Epithelial cell of esophagus (primary cell): ENCODE results near the gene IQSEC3.
"Not testable (repeated sequence)": the region's sequence is repeated elsewhere in the genome, so short reads cannot be mapped to it uniquely, and the experiment has no call there.

Source experiments
- DNase-seq: peaks from one replicate; pipeline ENCODE4 v3.0.0; 2010; ENCODE audit warnings: low read depth
- H3K4me3 ChIP-seq: 2 replicates; pipeline ENCODE4 v1.5.1; 2011; ENCODE audit warnings: mild to moderate bottlenecking, low read length, control low read depth
- TF ChIP-seq, protein P1 (sequence below): IDR thresholded peaks from 2 replicates; pipeline ENCODE4 v1.5.1; 2011; ENCODE audit warnings: low read depth, mild to moderate bottlenecking, low read length, control low read depth, inconsistent platforms; ENCODE audit not compliant: insufficient read depth; ENCODE audit errors: missing control alignments

The IQSEC3 gene

DNA sequence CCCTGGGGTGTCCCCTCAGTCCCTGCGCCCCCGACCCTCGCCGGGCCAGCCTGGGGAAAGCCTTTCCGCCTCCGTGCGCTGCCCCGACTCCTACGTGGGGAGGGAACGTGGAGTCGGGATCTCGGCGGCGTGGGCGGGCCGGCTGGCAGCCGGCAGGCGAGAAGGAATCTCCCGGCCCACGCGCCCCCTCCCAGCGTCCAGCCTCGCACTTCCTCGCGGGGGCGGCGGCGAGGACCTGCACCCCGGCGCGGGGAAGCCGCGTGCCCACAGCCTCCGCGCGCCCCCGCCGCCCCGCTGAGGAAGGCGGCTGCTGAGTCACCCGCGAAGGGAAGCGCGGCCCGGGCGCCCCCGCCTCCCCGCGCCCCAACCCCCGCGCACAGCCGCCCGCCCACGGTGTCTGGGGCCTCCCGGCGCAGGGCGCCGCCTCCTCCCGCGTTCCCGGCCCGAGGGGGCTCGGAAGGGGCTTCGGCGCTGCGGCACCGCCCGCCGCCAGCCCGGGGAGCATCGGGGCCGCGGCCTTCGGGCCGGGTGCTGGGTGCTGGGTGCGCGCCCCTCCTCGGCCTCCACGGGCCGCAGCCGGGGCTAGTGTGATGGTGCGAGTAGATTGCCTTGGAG lies 11.3 kb downstream of the IQSEC3 start:
- not testable (repeated sequence) for H3K4me3 ChIP-seq, DNase-seq

DNA sequence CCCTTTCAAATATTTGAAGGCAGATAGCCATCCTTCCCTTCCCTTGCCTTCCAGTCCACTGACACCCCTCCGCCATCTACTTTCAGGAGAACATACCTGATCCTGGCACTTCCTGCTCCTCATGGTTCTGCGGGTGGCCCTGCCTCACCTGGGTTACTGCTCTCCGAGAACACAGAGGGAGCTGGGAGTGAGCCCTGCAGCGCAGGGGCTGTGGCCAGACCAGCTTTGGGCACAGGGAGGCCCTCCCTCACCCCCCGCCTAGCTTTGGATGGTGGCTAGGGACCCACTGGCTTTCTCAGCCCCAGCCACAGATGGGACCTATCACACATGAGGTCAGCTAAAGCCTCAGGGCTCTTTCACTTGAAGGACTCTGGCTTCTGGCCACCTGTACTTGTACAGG lies 12.4 kb downstream of the IQSEC3 start:
- no peak for DNase-seq
- H3K4me3 ChIP-seq, result no peak overlapping the region
- TF ChIP-seq, protein P1, sequence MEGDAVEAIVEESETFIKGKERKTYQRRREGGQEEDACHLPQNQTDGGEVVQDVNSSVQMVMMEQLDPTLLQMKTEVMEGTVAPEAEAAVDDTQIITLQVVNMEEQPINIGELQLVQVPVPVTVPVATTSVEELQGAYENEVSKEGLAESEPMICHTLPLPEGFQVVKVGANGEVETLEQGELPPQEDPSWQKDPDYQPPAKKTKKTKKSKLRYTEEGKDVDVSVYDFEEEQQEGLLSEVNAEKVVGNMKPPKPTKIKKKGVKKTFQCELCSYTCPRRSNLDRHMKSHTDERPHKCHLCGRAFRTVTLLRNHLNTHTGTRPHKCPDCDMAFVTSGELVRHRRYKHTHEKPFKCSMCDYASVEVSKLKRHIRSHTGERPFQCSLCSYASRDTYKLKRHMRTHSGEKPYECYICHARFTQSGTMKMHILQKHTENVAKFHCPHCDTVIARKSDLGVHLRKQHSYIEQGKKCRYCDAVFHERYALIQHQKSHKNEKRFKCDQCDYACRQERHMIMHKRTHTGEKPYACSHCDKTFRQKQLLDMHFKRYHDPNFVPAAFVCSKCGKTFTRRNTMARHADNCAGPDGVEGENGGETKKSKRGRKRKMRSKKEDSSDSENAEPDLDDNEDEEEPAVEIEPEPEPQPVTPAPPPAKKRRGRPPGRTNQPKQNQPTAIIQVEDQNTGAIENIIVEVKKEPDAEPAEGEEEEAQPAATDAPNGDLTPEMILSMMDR, result no peak

DNA sequence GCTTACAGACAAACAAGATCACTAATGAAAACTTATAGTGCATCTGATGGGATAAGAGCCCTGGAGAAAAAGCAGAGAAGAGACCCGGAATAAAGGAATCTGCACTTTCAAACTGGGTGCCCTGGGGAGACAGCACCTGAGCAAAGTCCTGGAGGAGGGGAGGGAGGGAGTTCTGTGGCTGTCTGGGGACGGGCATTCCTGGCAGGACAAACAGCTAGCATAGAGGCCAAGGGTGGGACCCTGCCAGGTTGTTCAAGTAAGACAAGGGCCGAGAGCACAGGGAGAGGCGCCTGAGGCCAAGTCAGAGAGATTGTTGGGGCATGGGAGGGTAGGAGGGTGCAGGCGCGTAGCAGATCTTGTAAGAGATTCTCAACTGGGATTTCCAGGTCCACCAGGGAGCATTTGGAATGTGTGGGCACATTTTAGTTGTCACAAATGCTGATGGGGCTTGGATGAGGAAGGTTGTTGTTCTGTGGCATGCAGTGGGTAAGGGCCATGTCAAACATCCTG lies 14.2 kb downstream of the IQSEC3 start:
- no peak for DNase-seq
- no peak overlapping the region for H3K4me3 ChIP-seq
- TF ChIP-seq, protein P1, result no peak

DNA sequence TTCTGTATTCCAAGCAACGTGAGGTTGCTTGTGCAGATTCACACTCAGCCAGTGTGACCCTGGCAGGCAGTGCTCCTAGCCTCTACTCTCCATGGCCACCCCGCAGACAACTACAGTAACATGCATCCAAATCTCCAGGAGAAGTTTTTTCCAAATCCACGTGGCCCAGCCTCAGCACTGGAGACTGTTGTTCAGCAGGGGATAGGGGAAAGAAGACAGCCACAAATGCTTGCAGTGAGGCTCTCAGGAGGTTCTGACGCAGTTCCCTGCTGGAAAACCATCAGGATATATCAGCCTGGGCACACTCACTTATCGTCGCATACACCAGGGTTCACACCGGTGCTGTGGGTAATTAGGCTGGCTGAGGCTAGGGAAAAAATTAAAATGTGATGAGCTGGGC lies 16.2 kb downstream of the IQSEC3 start:
- DNase-seq, result no peak
- TF ChIP-seq, protein P1, result no peak
- no peak overlapping the region for H3K4me3 ChIP-seq

DNA sequence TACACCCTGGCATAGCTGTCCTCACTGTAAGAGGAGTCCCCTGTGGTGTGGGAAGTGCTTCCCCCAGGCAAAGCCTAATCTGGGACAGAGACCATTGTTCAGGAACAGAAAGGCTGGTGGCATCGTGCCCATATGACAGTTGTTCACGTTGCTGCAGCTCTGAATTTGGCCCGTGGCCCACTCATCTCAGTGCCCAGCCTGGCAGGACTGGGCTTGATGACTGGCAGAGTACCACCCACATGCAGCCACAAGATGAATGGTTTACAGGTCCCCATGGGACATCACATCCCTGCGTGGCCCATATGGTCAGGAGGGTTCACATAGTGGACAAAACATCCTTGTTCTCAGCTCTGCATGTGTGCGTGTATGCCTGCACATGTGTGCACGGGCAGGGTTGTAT lies 17.5 kb downstream of the IQSEC3 start:
- TF ChIP-seq, protein P1, result no peak
- no peak for DNase-seq

DNA sequence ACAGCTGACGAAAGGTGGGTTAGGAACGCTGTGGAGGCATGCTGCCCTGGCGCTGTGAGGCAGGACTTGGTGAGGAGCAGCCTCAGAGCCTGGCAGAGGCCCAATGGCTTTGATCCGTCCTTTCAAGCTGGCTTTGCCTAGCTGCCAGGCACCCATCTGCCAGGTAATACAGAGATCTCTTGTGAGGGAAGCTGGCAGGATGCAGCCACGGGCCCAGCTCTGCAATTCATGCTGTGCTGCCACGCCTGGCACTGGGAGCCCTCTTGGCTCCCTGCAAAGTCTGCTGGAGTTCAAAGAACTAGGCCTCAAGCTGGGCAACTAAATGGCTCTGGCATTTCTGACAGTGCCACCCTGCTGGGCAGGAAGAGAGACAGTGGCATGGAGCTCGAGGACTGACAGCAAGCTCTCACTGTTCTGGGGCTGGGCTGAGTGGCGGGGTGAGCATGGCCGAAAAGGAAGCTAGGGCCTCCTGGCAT lies 18.7 kb downstream of the IQSEC3 start:
- TF ChIP-seq, protein P1, result no peak
- DNase-seq, result no peak
- H3K4me3 ChIP-seq, result no peak overlapping the region

More for the DNA sequence above, 17.5 kb downstream of the IQSEC3 start:
- H3K4me3 ChIP-seq, result no peak overlapping the region

DNA sequence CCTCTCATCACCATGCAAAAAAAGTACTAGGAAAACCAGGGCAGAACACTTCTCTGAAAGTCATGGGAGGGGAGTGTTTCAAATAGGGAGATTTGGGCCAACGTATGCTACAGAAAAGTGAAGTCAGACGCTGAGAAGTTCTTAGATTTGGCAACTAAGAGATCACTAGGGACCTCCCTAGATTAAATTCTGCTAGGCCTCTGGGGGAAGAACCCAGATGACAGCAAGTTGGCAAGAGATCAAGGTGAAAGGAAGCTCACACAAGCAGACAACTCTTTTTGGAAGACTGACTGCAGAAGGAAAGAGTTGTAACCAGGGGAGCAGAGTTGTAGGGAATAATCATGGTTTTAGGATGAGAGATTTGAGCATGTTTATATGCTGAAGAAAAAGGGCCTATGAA lies 20.7 kb downstream of the IQSEC3 start:
- no peak overlapping the region for H3K4me3 ChIP-seq
- DNase-seq, result no peak
- TF ChIP-seq, protein P1, result no peak
